ENCODE measurements around the gene GALC.

The GALC gene

DNA sequence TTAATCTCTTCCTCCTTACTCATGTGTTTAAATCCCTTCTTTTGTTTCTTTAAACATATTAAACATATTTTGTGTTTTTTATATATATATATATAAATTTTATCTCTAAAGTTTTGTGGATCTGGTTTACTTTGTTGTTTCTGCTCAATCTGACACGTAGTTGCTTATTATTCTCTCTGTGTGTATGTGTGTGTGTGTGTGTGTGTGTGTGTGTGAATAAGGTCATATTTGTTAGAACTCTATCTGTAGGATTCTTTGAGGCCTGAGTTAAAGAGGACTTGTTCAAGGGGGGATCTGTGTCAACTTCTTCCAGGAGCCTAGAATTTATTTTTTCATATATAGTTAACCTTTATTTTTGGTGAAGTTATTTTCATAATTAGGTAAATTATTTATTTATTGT is 14.6 kb upstream of the GALC start:
- no peak for DNase-seq (ENCODE audit: extremely low read depth in 1 of 2, low read depth in 1 of 2)

DNA sequence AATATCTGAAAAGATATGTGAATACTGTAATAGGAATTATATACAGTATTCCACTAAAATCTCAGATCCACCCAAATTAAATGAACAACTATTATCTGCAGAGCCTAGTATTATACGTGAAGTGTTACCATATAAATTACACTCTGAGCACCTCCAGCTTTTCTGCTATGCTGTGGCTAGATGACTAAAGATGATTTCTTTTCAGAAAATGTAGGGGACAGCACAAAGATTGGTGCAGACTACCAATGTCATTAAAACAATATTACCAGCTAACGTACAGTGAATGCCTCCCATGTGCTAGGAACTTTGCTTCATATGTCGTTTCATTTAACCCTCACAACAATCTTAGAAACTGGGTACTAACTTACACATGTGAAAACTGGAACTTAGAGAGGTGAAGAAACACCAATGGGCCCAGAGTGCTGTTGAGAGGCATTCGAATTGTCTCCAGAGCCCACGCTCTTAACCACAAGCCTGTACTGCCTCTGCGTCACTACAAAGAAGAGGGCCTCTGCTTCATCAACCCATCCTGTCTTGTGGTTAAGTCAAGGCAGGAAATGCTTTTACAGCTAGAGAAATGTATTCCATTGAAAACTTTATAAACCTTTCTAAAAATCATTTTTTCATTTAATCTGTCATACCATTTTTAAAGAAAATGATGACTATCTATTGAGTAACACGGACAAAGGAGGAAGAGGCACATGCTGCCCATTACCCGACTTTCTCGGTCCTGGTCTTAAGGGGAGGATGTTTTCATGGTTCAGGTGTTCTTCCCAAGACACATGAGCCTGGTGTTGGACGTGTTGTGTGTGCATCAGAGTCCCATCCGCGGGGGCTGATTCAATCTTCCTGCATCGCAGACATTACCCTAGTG is 13.2 kb upstream of the GALC start:
- DNase-seq (ENCODE audit: extremely low read depth in 1 of 2, low read depth in 1 of 2) = peak; percentile 33 to 71

DNA sequence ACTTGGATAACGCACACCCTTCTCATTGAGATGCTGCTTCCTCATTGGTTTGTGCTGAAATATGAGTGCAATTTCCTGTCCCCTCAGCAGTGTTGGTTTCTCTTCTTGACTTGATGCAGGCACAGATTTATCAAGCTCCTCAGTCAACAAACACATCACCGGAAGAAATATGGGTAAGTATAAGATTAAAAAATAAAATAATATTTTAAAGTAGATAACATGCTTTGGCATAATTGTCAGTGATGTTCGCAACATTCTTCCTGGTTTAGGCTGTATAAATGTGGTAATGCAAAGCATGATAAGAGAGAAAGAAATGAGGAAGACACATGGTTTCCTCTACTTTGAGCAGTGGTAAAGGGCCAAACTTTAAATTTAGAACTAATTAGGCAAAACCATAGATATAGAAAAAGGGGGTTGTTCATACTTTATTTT is 12.1 kb upstream of the GALC start, which contains the start of gene GPR65:
Gene GPR65 (plus strand): TSS at position 86 of the 432 bp plus-strand sequence. CDS start 5,713 bp downstream, outside the sequence.
- no peak for DNase-seq (ENCODE audit: extremely low read depth in 1 of 2, low read depth in 1 of 2)

DNA sequence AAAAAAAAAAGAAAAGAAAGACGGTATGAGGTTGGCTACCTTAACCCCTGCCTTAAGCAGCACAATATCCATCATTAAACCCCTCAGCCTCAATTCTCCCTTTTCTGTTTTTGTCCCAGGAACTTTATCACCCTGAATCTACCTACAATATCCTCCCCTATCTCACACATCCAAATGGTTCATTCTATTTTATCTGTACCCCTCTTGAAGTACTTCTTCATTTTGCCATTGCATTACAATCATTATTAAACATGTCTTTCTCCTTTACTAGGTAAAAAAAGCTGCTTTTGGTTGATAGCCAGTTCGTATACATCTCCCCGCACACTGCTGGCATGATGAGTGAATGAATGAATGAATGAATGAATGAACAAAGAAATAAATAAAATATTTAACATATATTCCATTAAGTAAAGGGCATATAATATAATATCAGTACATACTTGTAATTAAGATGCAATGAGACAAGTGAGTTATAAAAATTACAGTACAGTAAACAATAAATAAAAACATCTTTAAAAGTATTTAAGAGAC is 11.6 kb upstream of the GALC start:
- DNase-seq (ENCODE audit: extremely low read depth in 1 of 2, low read depth in 1 of 2) = no peak

DNA sequence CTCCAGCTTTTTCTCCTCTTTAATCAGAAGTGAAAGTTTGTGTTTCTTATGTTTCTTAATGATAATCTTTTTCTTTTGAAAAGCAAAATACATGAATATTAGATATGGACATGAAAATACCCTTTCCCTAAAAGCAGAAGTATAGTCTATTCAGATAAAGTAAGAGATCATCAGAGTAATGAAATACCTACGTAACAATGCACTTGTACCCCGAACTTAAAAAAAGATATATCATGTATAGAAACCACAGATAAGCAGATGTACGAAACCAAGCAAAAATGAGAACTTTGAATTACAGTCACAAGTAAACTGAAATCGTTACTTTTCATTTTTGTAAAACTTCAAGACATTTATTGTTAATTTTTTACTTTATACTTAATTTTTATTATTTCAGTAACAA is 10.4 kb upstream of the GALC start:
- no peak for DNase-seq (ENCODE audit: extremely low read depth in 1 of 2, low read depth in 1 of 2)

DNA sequence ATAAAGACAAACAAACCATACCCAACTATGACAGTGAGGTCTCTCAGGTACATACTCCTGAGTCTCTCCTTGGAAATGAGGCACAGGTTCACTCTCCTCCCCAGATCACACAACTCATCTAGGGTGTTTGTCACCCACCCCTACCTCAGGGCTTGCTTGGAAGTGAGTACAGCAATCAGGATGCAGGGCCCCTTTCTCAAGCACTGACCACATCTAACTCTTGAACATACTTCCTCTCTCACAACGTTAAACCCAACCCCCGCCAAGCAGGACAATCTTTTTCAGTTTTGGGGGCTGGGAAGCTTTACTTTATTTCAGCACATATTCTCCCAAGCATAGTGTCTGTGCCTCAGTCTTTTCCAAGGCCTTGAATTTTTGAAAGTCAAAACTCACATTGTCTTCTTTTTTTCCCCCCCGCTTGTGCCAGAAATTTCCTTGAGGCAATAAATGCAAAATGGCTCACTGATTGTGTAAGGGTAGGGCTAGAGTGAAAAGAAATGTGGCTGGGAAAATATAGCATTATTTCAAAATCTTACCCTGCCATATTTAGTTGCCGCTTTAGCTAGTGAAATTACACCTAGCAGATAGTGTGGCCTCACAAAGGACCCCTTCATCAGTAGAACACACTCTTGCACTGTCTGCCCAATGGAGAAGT is 9.6 kb upstream of the GALC start:
- DNase-seq (ENCODE audit: extremely low read depth in 1 of 2, low read depth in 1 of 2) = no peak

DNA sequence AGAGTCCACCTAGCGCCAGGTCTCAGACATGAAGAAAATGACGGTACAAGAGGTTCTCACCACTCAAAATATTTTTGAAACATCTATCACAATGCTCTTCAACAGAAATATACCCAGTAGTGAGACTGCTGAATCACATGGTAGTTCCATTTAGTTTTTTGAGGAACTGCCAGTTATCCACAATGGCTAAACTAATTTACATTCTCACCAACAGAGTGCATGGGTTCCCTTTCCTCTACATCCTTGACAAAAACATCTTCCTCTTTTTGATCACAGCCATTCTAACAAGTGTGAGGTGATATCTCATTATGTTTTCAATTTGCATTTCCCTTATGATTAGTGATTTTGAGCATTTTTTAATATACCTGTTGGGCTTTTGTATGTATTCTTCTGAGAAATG is 6.3 kb upstream of the GALC start:
- no peak for DNase-seq (ENCODE audit: extremely low read depth in 1 of 2, low read depth in 1 of 2)

DNA sequence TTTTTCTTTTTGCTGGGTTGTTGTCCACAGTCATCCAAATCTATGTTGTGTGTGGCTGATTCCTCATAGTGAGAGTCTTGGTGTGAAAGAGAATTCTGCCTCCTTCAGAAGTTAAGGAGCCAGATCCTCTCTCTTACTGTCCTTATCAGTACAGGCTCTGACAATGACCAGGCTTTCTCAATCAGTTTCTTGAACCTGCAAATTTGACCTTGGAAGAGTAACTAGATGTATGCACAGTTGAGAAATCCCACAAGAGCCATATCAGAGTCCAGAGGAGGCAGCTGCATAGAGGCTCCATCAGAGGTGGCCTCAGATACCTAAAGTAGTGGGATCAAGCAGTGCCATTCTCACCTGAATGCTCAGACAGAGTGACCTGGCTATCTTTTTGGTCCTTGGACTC is 5.5 kb upstream of the GALC start:
- no peak for DNase-seq (ENCODE audit: extremely low read depth in 1 of 2, low read depth in 1 of 2)

DNA sequence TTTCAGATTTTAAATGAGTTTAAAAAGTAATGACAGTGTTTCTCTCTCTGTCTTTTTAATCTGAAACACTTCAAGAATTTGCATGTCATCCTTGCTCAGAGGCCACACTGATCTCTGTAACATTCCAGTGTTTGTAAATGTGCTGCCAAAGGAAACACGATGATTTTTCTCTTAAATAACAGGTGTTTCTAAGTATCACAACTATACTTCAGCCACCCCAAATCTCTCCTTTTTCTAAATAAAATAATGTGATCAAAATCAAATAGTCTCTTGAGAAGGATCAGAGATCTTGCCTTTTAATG is 3.3 kb upstream of the GALC start:
- no peak for DNase-seq (ENCODE audit: extremely low read depth in 1 of 2, low read depth in 1 of 2)

DNA sequence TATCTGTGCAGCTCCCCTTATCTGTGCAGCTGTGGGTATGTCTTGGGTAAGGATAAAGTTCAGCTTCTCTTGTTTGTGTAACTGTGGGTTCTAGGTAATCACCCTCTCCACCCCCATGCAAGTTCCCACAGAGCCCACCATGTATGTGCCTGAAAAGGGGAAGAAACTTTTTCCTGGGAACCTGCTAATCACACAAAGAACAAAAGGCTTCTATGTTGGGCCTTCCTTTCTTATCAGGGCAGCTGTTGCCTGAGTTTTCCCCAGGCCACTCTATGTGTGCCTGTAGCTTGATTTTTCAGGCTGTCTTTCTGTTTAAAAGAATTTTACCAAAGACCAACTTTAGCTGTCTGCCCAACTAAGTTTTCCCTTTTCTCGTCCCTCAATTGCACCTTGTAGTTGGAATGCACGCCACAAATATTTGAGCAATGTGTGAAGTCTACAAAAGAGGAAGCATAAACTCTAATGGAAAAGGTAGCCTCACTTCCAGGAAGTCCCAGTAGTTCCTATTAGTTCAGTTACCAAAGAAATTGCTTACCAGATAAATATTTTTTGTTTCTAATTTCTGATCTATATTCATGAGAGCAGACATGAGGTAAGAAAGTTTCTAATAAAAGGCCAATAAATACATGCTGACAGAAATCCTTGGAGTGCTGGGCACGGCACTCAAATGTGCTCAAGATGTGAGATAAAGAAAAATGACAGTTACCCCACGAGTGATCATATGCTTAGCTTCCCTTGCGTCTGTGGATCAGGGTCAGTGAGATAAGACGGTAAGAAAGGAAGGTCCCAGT is 2.7 kb upstream of the GALC start:
- DNase-seq (ENCODE audit: extremely low read depth in 1 of 2, low read depth in 1 of 2) = no peak

DNA sequence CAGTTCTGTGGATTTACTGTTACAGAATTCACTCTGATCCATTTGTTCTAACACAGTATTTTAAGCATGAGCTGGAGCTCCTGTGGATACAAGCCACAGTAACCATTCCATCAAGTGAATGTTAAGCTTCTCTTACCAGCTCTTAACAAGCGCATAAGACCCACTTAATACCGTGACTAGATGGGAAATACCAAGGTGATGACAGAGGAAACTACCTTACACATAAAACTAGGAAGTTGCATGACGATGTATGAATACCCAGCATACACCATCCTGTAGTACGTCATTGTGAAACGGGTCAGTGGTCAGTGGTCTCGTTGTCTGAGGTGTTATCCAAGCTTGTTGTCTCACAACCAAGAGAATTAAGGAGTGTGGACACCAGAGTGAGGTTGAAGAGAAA is 2.0 kb upstream of the GALC start:
- peak in 1 of 2 donors; percentile 54 for DNase-seq (ENCODE audit: extremely low read depth in 1 of 2, low read depth in 1 of 2)

DNA sequence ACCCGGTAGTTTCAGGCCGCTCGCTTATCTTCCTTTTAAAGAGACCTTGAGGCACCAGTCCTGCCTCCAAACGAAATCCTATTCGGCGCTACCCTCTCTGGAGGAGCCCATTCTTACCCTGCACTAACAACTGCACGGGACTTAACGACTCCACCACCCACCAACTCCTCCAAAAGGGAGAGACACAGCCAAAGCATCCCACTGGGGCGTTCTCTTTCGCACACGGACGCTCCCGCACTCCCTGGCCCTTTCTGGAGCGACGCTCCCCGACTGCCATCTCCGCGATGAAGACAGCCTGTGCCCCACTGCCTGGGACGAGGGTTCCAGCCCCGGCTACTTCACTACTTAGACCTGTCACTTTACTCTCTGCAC is 650 bp downstream of the GALC start:
- DNase-seq (ENCODE audit: extremely low read depth in 1 of 2, low read depth in 1 of 2) = no peak

DNA sequence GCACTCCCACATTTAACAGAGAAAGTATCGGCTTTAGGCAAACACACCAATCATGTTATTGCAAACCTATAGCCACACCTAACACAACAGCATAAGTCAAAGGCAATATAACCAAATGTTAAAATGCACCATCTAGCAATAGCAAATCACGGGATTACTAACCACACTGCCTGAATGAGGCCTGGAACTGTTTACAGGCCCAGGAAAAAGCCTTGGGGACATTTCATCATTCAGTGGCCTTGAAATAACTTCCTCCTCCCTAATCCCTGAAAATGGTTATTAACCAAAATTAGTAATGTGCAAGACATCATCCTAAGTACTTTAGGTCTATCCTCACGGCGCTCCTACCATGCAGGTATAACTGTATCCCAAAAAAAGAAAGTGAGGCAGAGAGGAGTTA is 2.3 kb downstream of the GALC start:
- DNase-seq (ENCODE audit: extremely low read depth in 1 of 2, low read depth in 1 of 2) = no peak

DNA sequence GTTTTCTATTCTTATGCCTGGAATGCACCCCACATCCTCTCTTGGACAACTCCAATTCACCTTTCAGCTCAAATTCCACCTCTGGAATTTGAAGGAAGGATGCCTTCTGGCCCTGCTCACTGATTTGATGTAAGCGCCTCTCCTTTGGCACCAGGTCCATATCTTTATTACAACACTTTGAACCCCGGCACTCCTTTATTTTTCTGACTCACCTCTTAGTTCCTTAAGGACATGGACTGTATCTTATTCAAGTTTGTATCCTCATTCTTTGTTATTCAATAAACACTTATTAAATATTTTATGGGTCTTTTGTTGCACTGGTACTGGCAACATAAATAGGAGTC is 3.1 kb downstream of the GALC start:
- no peak for DNase-seq (ENCODE audit: extremely low read depth in 1 of 2, low read depth in 1 of 2)

DNA sequence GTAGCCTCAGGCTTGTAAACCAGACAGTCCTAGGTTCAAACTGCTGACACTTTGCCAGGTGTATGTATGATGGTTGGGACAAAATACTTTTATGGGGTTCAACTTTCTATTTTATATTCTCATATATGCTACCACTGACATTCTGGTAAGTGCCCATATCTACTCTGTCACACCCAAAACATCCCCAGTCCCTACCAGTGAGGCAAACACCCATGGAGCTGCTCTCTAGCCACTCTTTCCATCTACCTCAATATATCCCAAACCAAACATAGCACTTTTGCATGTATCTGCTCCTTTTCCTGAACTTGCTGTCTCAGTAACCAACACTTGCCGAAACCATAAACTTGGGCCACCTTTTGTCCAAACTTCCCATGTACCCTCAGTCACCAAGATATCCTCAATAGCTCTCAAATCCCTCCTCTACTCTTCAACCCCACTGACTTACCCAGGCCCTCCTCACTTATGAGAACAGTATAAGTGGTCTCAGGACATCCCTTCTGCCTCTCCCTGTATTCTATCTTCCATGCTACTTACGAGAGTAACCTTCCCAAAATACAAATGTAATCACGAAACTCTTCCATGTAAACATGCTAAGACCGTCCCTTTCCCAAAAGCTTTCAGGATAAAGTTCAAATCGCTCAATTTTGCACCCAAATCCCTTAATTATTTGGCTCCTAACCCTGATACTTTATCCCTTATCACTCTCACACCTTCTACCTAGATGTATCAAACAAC is 3.6 kb downstream of the GALC start:
- no peak for DNase-seq (ENCODE audit: extremely low read depth in 1 of 2, low read depth in 1 of 2)

DNA sequence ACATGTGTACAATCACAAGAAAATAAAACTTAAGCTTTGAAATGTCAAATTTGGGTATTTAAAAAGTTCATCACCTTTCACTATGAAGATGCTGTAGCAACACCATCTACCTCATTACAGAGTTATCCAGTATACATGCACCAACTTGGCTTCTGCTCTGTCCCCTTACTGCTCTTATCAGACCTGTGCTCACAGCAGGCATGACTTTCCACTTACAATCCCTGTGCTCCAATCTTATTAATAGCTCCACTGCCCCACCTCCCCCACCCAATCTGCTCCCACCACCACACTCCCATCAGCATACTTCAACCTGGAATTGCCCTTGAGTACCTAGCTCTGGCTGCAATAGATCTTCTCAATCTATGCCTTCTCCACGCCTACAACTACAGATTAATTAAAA is 13.3 kb downstream of the GALC start:
- no peak for DNase-seq (ENCODE audit: extremely low read depth in 1 of 2, low read depth in 1 of 2)

DNA sequence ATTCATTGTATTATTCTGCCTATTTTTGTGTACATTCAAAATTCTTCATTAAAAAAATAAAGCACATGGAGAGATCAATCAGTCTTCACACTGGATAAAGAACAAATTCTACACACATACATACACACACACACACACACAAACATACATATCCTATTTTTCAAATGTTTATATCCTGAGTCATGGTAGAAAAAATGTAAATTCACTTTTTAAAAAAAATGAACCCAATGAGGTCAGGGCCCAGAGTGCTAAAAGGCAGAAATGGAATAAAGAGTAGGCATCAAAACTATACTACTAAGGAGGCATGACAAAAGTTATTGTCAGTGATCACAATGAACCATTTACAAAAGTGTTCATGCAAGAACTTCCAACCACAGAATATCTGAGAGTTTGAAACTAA is 17.3 kb downstream of the GALC start:
- no peak for DNase-seq (ENCODE audit: extremely low read depth in 1 of 2, low read depth in 1 of 2)

DNA sequence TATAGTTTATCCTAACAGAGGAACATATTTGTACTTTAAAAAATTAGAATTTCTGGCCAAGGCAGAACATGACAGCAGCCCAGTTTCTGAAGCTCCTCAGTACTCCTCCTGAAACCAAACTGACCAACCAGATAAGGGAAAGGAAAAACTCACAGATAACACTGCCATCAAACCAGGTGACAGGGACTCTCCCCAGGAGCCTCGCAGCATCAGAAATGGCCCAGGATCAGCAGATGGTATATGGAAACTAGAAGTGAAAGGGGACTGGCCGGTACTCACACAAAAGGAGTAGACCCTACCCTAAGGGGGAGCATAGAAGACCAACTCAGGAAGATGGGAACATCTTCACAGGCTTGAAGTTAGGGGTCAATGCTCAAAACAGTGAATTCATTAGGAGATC is 22.0 kb downstream of the GALC start:
- DNase-seq (ENCODE audit: extremely low read depth in 1 of 2, low read depth in 1 of 2) = no peak

DNA sequence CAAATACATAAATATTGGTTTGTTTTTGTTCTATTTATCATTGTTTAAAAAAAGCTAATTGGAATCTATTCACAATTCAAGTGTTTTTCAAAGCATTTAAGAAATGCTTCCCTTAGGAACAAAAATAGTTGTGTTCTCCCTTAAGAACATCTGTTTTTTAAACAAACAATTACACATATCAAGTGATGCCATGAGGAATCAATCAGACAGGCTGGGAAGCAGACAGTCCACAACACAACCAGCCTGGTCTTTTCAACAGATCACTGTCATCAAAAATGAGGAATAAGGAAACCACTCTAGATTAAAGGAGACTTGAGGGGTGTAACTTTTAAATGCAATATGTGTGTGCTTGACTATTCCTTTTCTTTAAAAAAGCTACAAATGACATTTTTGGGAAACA is 25.5 kb downstream of the GALC start:
- no peak for DNase-seq (ENCODE audit: extremely low read depth in 1 of 2, low read depth in 1 of 2)

DNA sequence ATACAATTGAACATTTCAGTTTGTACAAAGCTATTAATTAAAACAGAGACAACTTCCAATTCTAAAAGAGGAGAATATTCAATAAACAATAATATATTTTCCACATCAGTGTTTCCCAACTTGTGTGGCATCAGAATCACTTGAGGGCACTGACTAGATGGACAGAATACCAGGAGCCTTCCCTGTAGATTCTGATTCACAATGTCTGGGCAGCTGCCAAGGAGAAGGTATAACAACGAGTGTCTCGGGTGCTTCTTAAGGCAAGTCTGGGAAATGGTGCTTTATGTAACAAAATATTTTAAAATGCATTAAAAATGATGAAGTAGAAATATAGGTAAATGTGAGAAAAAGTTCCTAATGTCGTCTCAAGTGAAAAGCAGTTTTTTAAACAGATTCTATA is 26.2 kb downstream of the GALC start:
- DNase-seq (ENCODE audit: extremely low read depth in 1 of 2, low read depth in 1 of 2) = no peak

DNA sequence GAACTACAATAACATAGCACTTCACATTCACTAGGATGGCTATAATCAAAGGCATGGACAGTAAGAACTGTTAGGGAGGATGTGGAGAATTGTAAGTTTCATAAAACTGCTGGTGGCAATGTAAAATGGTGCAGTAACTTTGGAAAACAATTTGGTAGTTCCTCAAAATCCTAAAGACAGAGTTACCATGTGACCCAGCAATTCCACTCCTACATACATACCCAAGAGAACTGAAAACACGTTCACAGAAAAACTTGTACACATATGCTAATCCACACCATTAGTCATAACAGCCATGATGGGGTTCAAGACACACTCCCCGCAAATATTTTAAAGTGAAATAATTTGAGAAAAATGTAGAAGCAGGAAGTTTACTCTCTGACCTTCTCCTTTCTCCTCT is 31.7 kb downstream of the GALC start:
- no peak for DNase-seq (ENCODE audit: extremely low read depth in 1 of 2, low read depth in 1 of 2)

Measured in stimulated activated CD8-positive, alpha-beta memory T cell treated with anti-CD3 and anti-CD28 coated beads, Interleukin-7, amount 100 ng/mL, for 48 hours (primary cell).